AG20443 (cell line): ENCODE results near the gene PI4KA.
A peak's percentile ranks its signal among the peaks of the same experiment; 100 is the strongest.
"Not testable (repeated sequence)": the region's sequence is repeated elsewhere in the genome, so short reads cannot be mapped to it uniquely, and the experiment has no call there.

Experiments used
- DNase-seq: peaks from one replicate; pipeline ENCODE4 v3.0.0; 2012; ENCODE audit warnings: low spot score, mixed read lengths

Gene PI4KA

GRCh38 chr22:20748082-20748481 lies 110.5 kb downstream of the PI4KA start:
- no peak for DNase-seq

GRCh38 chr22:20747223-20747622 lies 111.4 kb downstream of the PI4KA start:
- DNase-seq: no peak

- no peak for DNase-seq
Observed at GRCh38 chr22:20746431-20747189, 112.0 kb downstream of the PI4KA start.

- DNase-seq: no peak
Observed at GRCh38 chr22:20745119-20745518, 113.5 kb downstream of the PI4KA start.

- DNase-seq: no peak
Observed at GRCh38 chr22:20744456-20744855, 114.2 kb downstream of the PI4KA start.

GRCh38 chr22:20742764-20743163 lies 115.8 kb downstream of the PI4KA start:
- DNase-seq: no peak

GRCh38 chr22:20741634-20742581 lies 116.7 kb downstream of the PI4KA start:
- peak; percentile 53 for DNase-seq

GRCh38 chr22:20741008-20741633 lies 117.5 kb downstream of the PI4KA start:
- no peak for DNase-seq

GRCh38 chr22:20740222-20740951 lies 118.2 kb downstream of the PI4KA start:
- no peak for DNase-seq

- no peak for DNase-seq
Observed at GRCh38 chr22:20738394-20739089, 120.1 kb downstream of the PI4KA start.

- not testable (repeated sequence) for DNase-seq
Observed at GRCh38 chr22:20736891-20737290, 121.7 kb downstream of the PI4KA start.

GRCh38 chr22:20735356-20736162 lies 123.1 kb downstream of the PI4KA start:
- not testable (repeated sequence) for DNase-seq

- DNase-seq: not testable (repeated sequence)
Observed at GRCh38 chr22:20732431-20732830, 126.2 kb downstream of the PI4KA start.

- DNase-seq: no peak
Observed at GRCh38 chr22:20729194-20729593, 129.4 kb downstream of the PI4KA start.

GRCh38 chr22:20728523-20729190 lies 130.0 kb downstream of the PI4KA start:
- no peak for DNase-seq

- DNase-seq: no peak
Observed at GRCh38 chr22:20727118-20728015, 131.2 kb downstream of the PI4KA start.

- no peak for DNase-seq
Observed at GRCh38 chr22:20725987-20726558, 132.5 kb downstream of the PI4KA start.
